Panc1 (cell line): ENCODE data around the gene RNF19B. TPM values are rescaled to one million over a fixed set of nuclear protein-coding genes. Genes with fewer than 3 reads are reported as not detected.

Source experiments
- ATAC-seq: fragments of 200-7000 bp; cut with Tn5 transposase; 2 replicates; pipeline ENCODE4 v1.9.1; 2020; ENCODE audit warnings: mild to moderate bottlenecking, moderate library complexity
- BruUV-seq: library from RNA; stranded (reverse); fragments of 400-500 nt; replicated peaks from 2 replicates; lab custom pipeline; 2021; lab: Mats Ljungman, UMichigan
- CTCF ChIA-PET: fragments of 300-600 bp; sonication (Branson Sonifier 250); formaldehyde crosslinking; loops from one replicate; lab custom pipeline; 2022; ENCODE audit warnings: antibody characterized with exemption; lab: Charles Lee
- POLR2A ChIA-PET: fragments of 300-600 bp; sonication (Branson Sonifier 250); formaldehyde crosslinking; loops from one replicate; lab custom pipeline; 2022; ENCODE audit warnings: antibody characterized with exemption; lab: Charles Lee
- DNase-seq: peaks from one replicate; pipeline ENCODE4 v3.0.0-alpha.2; 2010; ENCODE audit warnings: low read depth, low spot score
- H3K27ac ChIP-seq: 2 replicates; pipeline ENCODE4 v1.5.1; 2011; ENCODE audit warnings: mild to moderate bottlenecking, low read length, inconsistent platforms
- H3K27me3 ChIP-seq: fragments of 200-500 bp; sonication (Bioruptor generic); 2 replicates; pipeline ENCODE4 v1.6.0; 2014; ENCODE audit warnings: low read length, inconsistent platforms; ENCODE audit not compliant: control insufficient read depth, insufficient read depth
- H3K36me3 ChIP-seq: fragments of 200-500 bp; sonication (Bioruptor generic); 2 replicates; pipeline ENCODE4 v1.5.1; 2014; ENCODE audit warnings: inconsistent platforms, mild to moderate bottlenecking, low read length, moderate library complexity; ENCODE audit not compliant: control insufficient read depth, insufficient read depth
- H3K4me1 ChIP-seq: 2 replicates; pipeline ENCODE4 v1.5.1; 2011; ENCODE audit warnings: inconsistent platforms, mild to moderate bottlenecking, low read length, moderate library complexity; ENCODE audit not compliant: control insufficient read depth, insufficient read depth
- H3K4me3 ChIP-seq, 2 experiments: 2 replicates each; pipeline ENCODE4 v1.5.1; 2011 to 2012; ENCODE audit warnings: low read depth in 2 of 2, low read length in 2 of 2, mild to moderate bottlenecking in 2 of 2, inconsistent platforms in 1 of 2, moderate library complexity in 1 of 2
- H3K9me3 ChIP-seq: fragments of 200-500 bp; sonication (Bioruptor generic); 2 replicates; pipeline ENCODE4 v1.5.1; 2014; ENCODE audit warnings: low read depth, mild to moderate bottlenecking, inconsistent platforms, low read length, moderate library complexity; ENCODE audit not compliant: control insufficient read depth, insufficient read depth
- POLR2AphosphoS5 ChIP-seq: IDR thresholded peaks from 2 replicates; pipeline ENCODE4 v1.6.1; 2012; ENCODE audit warnings: mild to moderate bottlenecking, low read depth, low read length, moderate library complexity
- REST ChIP-seq, 2 experiments: IDR thresholded peaks; 2 replicates each; pipeline ENCODE4 v1.6.1; 2011 to 2012; ENCODE audit warnings: low read depth in 2 of 2, control low read depth in 1 of 2, low read length in 1 of 2, mild to moderate bottlenecking in 1 of 2, moderate library complexity in 1 of 2; ENCODE audit not compliant: insufficient read depth in 1 of 2
- SIN3A ChIP-seq: IDR thresholded peaks from 2 replicates; pipeline ENCODE4 v1.6.1; 2012; ENCODE audit warnings: low read depth, mild to moderate bottlenecking, low read length, moderate library complexity, borderline replicate concordance; ENCODE audit not compliant: insufficient read depth
- TCF7L2 ChIP-seq: IDR thresholded peaks from 2 replicates; pipeline ENCODE4 v1.6.1; 2011; ENCODE audit warnings: mild to moderate bottlenecking, low read depth, low read length, inconsistent platforms
- in situ Hi-C: cut with HindIII; loops from 2 replicates; pipeline ENCODE4 v1.10.0; 2016; ENCODE audit warnings: low sequenced_read_pairs, low pct_unique_long_range_greater_than_20kb
- intact Hi-C: fragments of 100-400 bp; cut with micrococcal nuclease; formaldehyde crosslinking; loops from one replicate; pipeline ENCODE4 v1.10.0; 2022; ENCODE audit not compliant: unreplicated experiment
- total RNA-seq: library from RNA; stranded (reverse); gene quantifications from one replicate; pipeline ENCODE4 v1.2.1, GENCODE V29; 2021; ENCODE audit not compliant: unreplicated experiment
- TF ChIP-seq, protein P1 (sequence below): fragments of 450-650 bp; IDR thresholded peaks from 2 replicates; pipeline ENCODE4 v1.5.1; 2017; ENCODE audit warnings: mild to moderate bottlenecking

Gene RNF19B
- total RNA-seq, 1 experiment from 2014 or later: 29.1 TPM

- in situ Hi-C loops: no loop called here
- Histone ChIP-seq H3K4me1 (peaks cover 3% of the 10 kb centered on the region; the same call in 1 of the 2 replicates), H3K36me3 (no peaks in the 10 kb centered on the region), H3K27ac (no peak overlapping the region), H3K9me3 (no peaks in the 10 kb centered on the region), H3K27me3 (no peaks in the 10 kb centered on the region), H3K4me3 (no peak overlapping the region)
- ChIA-PET CTCF (interaction anchor here (0.6 kb wide), 2 partner anchors 61 to 80 kb away, joined by 6 to 7 read pairs; no protein-coding TSS in a partner anchor), POLR2A (no interaction called here)
- intact Hi-C loops: no loop called here
- DNase-seq (no peak), ATAC-seq (no peak)
- BruUV-seq: no TSS peak
- TF ChIP-seq, protein P1, sequence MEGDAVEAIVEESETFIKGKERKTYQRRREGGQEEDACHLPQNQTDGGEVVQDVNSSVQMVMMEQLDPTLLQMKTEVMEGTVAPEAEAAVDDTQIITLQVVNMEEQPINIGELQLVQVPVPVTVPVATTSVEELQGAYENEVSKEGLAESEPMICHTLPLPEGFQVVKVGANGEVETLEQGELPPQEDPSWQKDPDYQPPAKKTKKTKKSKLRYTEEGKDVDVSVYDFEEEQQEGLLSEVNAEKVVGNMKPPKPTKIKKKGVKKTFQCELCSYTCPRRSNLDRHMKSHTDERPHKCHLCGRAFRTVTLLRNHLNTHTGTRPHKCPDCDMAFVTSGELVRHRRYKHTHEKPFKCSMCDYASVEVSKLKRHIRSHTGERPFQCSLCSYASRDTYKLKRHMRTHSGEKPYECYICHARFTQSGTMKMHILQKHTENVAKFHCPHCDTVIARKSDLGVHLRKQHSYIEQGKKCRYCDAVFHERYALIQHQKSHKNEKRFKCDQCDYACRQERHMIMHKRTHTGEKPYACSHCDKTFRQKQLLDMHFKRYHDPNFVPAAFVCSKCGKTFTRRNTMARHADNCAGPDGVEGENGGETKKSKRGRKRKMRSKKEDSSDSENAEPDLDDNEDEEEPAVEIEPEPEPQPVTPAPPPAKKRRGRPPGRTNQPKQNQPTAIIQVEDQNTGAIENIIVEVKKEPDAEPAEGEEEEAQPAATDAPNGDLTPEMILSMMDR: no peak
- TF ChIP-seq POLR2AphosphoS5: no peak
- TF ChIP-seq REST (IDR thresholded peaks at IDR 0.05; ENCODE audit: insufficient read depth in 1 of 2, low read depth in 2 of 2, low read length in 1 of 2): no peak
- no peak for TF ChIP-seq TCF7L2
- no peak for TF ChIP-seq SIN3A
These were observed 38.0 kb downstream of the RNF19B start for GRCh38 chr1:32926562-32926961.

DNA sequence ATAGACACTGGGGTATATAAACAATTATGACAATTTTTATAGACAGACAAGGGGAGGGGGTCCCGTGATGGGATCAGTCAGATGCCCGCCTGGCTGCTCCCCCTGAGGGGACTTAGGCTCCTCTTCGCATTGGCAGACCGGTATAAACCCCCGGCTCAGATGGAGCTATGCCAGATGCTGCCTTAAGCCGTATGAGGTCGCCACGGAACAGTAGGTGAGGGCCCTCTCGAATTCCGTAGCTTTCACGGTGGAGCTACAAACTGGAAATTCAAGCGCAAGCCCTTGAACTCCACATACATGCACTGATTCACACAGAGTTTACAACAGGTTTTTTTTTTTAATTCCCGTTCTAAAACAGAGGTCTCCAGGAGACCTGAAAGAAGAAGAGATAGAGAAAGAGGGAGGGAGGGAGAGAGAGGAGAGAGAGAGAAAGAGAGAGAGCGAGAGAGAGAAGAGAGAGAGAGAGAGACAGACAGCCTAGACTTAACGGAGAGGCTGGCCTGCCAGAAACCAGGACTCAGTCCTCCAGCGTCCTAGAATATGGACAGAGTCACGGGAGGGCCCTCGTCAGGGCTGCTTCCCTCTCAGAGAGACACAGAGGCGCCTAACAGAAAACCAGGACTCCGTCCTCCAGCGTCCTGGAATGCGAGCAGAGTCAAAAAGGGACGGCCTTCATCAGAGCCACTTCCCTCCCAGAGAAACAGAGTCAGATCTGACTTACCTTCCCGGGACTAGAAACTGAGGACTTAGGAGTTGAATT is 39.0 kb downstream of the RNF19B start:
- Histone ChIP-seq H3K27me3 (no peaks in the 10 kb centered on the region), H3K4me1 (peaks cover 3% of the 10 kb centered on the region; the same call in 1 of the 2 replicates), H3K9me3 (no peaks in the 10 kb centered on the region), H3K27ac (no peak overlapping the region), H3K36me3 (no peaks in the 10 kb centered on the region), H3K4me3 (no peak overlapping the region; a peak in 1 of 4 replicates)
- ATAC-seq: peak; percentile 67
- POLR2A ChIA-PET: interaction anchor here (0.7 kb wide), 1 partner anchor 71 kb away, joined by 3 read pairs; no protein-coding TSS in a partner anchor
- intact Hi-C loops: no loop called here
- no peak for DNase-seq
- CTCF ChIA-PET: interaction anchor here (0.6 kb wide), 1 partner anchor 81 kb away, joined by 7 read pairs; no protein-coding TSS in a partner anchor
- TF ChIP-seq, protein P1: no peak
- in situ Hi-C loops: no loop called here
- BruUV-seq: no TSS peak
